OCI-LY1 (cell line): ENCODE results near the gene OSBPL5.

Source experiments
- CTCF ChIP-seq: fragments of 200-600 bp; sonication (generic), shearing (Covaris generic); IDR thresholded peaks from 2 replicates; pipeline ENCODE4 v1.5.1; 2017; ENCODE audit warnings: mild to moderate bottlenecking, antibody characterized with exemption, low read length, moderate library complexity, mixed read lengths
- EZH2 ChIP-seq: fragments of 200-600 bp; sonication (generic), shearing (Covaris generic); IDR thresholded peaks from 2 replicates; pipeline ENCODE4 v1.8.0; 2017; ENCODE audit warnings: borderline replicate concordance, mixed run types, mild to moderate bottlenecking, antibody characterized with exemption, low read length, moderate library complexity, mixed read lengths

GRCh38 chr11:3214420-3214699 is 49.2 kb upstream of the OSBPL5 start:
- TF ChIP-seq CTCF (no peak), EZH2 (no peak)
